Ovary (tissue), 9 donors: ENCODE measurements around the gene CHRDL1. TPM values are rescaled to one million over a fixed set of nuclear protein-coding genes. Genes with fewer than 3 reads are reported as not detected.

Experiments used
- DNase-seq, 5 donors: peaks; one replicate each; pipeline ENCODE4 v3.0.0-alpha.2; 2019 to 2020
- H3K27ac ChIP-seq, 2 donors: fragments of 200-600 bp; one replicate each; pipeline versions ENCODE4 v1.5.1 to v1.8.0; 2019 to 2022
- H3K27me3 ChIP-seq: fragments of 200-600 bp; one replicate; pipeline ENCODE4 v1.8.0; 2022
- H3K36me3 ChIP-seq: fragments of 200-600 bp; sonication (generic); one replicate; pipeline ENCODE4 v1.5.1; 2019
- H3K4me1 ChIP-seq: one replicate; pipeline ENCODE4 v1.8.1; 2013; ENCODE audit warnings: mild to moderate bottlenecking, moderate library complexity; ENCODE audit not compliant: insufficient read depth
- H3K4me3 ChIP-seq: fragments of 200-600 bp; sonication (generic); one replicate; pipeline ENCODE4 v1.5.1; 2017
- H3K9me3 ChIP-seq, 2 donors: fragments of 200-600 bp in 1 of 2; sonication (generic) in 1 of 2; one replicate each; pipeline versions ENCODE4 v1.5.1 to v1.8.1; 2013 to 2019; ENCODE audit warnings: mild to moderate bottlenecking in 1 of 2, moderate library complexity in 1 of 2
- CTCF ChIP-seq, 3 donors: fragments of 450-650 bp in 2 of 3; fragments of 200-600 bp in 1 of 3; IDR thresholded peaks; one replicate each; pipeline versions ENCODE4 v1.5.1 to v1.8.0; 2016 to 2022; ENCODE audit warnings: antibody characterized with exemption in 3 of 3, mild to moderate bottlenecking in 1 of 3
- EP300 ChIP-seq: sonication (generic); formaldehyde crosslinking; IDR thresholded peaks from one replicate; pipeline ENCODE4 v1.6.1; 2017; ENCODE audit warnings: antibody characterized with exemption
- POLR2A ChIP-seq: fragments of 450-650 bp; IDR thresholded peaks from one replicate; pipeline ENCODE4 v1.6.1; 2017; ENCODE audit warnings: antibody characterized with exemption, mild to moderate bottlenecking, moderate library complexity
- WGBS, 3 donors: extraction: QIAGEN DNeasy Blood & Tissue Kit in 1 of 3; methylation state at CpG; one replicate each; pipeline versions ENCODE4 v1.1.5 to v1.1.7; 2013 to 2017; 5-methylcytosine and 5-hydroxymethylcytosine counted together
- intact Hi-C, 4 donors: fragments of 100-400 bp; cut with DNase I; formaldehyde crosslinking; loops; one replicate each; pipeline versions ENCODE4 v1.11.0 to v1.15.1; 2022 to 2023
- polyA plus RNA-seq, 2 donors: library from polyadenylated mRNA; stranded (reverse); fragments of 200-250 nt in 1 of 2; fragments of 350-450 nt in 1 of 2; fragmentation: Illumina TruSeq in 1 of 2; extraction: RNeasy Lipid Tissue Mini Kit (QIAGEN cat#74804) in 1 of 2; gene quantifications; one replicate each; pipeline ENCODE4 v1.2.3, GENCODE V29; 2013 to 2014
- total RNA-seq, 7 donors: library from RNA; depleted of rRNA in 2 of 7; stranded (reverse); fragments of >200 nt in 2 of 7; fragmentation: NEBNext Ultra II Directional in 3 of 7; extraction: Animal tissue kit (Norgen Biotek cat#: 25700) in 3 of 7; gene quantifications; one replicate each; pipeline versions ENCODE4 v1.1.0 to v1.2.4, GENCODE V29; 2016 to 2023
- donor health status: DM: no; HTN: no; CAD: no; lungs with moderate emphysema.
- donor health status: DM: no; HTN: no; CAD: no.
- donor health status: Bipolar disorder and iron deficiency.
- donor health status: DM: yes; HTN: yes; CAD: no.
- donor health status: DM: no; HTN: no; CAD: no.
- donor health status: DM: yes; HTN: yes; CAD: no.

CHRDL1 gene
- total and polyA plus RNA-seq, 9 donors, result 0.66 to 70.2 (median 3.8) TPM

DNA sequence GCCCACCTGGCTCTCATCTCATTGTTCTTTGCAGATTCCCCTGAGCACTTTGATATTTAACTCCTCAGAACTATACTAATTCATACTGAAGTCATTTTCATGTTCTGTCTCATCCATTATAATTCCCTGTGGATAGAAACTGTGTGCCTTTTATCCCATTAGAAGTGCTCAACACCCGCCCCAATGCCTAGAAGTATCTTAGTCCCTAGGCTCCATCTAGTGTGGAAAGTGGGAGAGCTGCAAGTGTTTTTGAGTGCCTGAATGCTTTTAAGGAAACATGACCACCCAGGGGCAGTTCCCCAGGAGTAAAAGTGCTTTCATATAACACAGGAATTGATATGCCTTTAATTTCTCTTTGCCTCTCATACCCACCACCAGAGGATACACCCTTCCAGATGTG, 117.0 kb downstream of the CHRDL1 start:
- no peak overlapping the region for H3K27ac ChIP-seq
- H3K9me3 ChIP-seq, result no peaks in the 10 kb centered on the region
- H3K36me3 ChIP-seq, result no peaks in the 10 kb centered on the region
- no peak for DNase-seq
- H3K27me3 ChIP-seq, result no peaks in the 10 kb centered on the region
- TF ChIP-seq POLR2A (no peak), EP300 (no peak), CTCF (IDR thresholded peaks at IDR 0.05) (no peak)
- no peaks in the 10 kb centered on the region for H3K4me1 ChIP-seq
- intact Hi-C loops, result no loop called here
- no peak overlapping the region for H3K4me3 ChIP-seq
- WGBS, 3 donors, result 47 to 61% (median 54%) methylated on average over 1 of the region's 1 CpG

GRCh38 chrX:110675886-110676285, 119.7 kb downstream of the CHRDL1 start:
- intact Hi-C loops, result no loop called here
- Histone ChIP-seq H3K27ac (no peak overlapping the region), H3K9me3 (no peaks in the 10 kb centered on the region), H3K36me3 (no peaks in the 10 kb centered on the region), H3K4me3 (no peak overlapping the region), H3K4me1 (no peaks in the 10 kb centered on the region), H3K27me3 (no peaks in the 10 kb centered on the region)
- WGBS, 3 donors, result 25 to 37% (median 27%) methylated on average over 1 of the region's 1 CpG
- no peak for TF ChIP-seq EP300
- TF ChIP-seq CTCF (IDR thresholded peaks at IDR 0.05), result no peak
- TF ChIP-seq POLR2A, result no peak
- no peak for DNase-seq

DNA sequence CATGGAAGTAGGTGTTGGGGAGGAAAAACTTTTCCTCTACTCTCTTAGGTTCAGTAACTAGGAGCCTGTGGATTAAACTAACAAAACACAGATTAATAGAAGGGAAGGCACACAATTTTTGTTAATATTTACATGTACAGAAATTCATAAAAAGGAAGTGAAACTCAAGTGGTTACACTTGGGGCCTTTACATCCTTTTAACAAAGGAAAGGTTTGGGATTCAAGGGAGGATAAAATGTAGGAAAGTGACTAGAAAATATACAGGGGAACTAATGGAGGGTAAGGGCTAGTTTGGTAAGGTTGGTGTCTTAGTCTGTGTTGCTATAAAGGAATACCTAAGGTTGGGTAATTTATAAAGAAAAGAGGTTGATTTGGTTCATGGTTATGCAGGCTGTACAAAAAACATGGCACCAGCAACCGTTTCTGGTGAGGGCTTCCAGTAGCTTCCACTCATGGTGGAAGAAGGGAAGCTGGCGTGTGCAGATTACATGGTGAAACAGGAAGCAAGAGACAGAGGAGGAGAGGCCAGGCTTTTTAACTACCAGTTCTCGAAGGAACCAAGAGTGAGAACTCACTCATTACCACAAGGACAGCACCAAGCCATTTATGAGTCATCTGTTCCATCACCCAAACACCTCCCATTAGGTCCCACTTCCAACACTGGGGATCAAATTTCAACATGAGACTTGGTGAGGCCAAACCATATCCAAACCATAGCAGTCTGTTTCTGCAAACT, 124.4 kb downstream of the CHRDL1 start:
- no peaks in the 10 kb centered on the region for H3K9me3 ChIP-seq
- no peaks in the 10 kb centered on the region for H3K36me3 ChIP-seq
- intact Hi-C loops, result no loop called here
- WGBS, 3 donors, result 64 to 68% (median 65%) methylated on average over 3 of the region's 3 CpGs
- no peak overlapping the region for H3K27ac ChIP-seq
- no peaks in the 10 kb centered on the region for H3K4me1 ChIP-seq
- H3K4me3 ChIP-seq, result no peak overlapping the region
- DNase-seq, result no peak
- no peaks in the 10 kb centered on the region for H3K27me3 ChIP-seq
- TF ChIP-seq POLR2A (no peak), CTCF (IDR thresholded peaks at IDR 0.05) (no peak), EP300 (no peak)

DNA sequence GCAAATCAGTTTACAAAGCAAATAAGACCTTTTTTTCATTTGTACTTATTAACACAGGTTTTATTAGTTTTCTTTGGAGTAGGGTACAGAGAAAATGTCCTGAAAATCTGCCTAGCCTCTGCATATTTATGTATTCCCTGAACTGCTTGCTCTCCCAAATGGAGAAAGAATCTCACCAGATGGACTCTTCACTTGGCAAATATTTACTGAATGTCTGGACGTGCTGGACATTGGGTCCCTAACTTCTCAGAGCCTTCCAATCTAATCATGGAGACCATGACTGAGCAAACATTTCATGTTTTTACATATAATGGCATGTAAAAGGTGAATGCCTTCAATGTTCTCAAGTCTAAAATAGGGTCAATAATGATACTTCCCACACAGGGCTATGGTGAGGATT, 126.0 kb downstream of the CHRDL1 start:
- Histone ChIP-seq H3K27me3 (no peaks in the 10 kb centered on the region), H3K9me3 (no peaks in the 10 kb centered on the region), H3K36me3 (no peaks in the 10 kb centered on the region), H3K27ac (no peak overlapping the region), H3K4me1 (no peaks in the 10 kb centered on the region), H3K4me3 (no peak overlapping the region)
- intact Hi-C loops, result no loop called here
- DNase-seq, result no peak
- 14 to 29% (median 15%) methylated on average over 1 of the region's 1 CpG for WGBS, 3 donors
- TF ChIP-seq EP300 (no peak), CTCF (IDR thresholded peaks at IDR 0.05) (no peak), POLR2A (no peak)
